Endothelial cell of umbilical vein (primary cell): ENCODE data around the gene STRBP. TPM values are rescaled to one million over a fixed set of nuclear protein-coding genes. Genes with fewer than 3 reads are reported as not detected.

Experiments
- BruUV-seq: library from RNA; stranded (reverse); fragments of 400-500 nt; replicated peaks from 2 replicates; lab custom pipeline; 2021; lab: Mats Ljungman, UMichigan
- CTCF ChIA-PET: fragments of 300-600, 350-600 bp; sonication (Branson Sonifier 250); formaldehyde crosslinking; loops from one replicate; lab custom pipeline; 2021; ENCODE audit warnings: antibody characterized with exemption, inconsistent platforms; lab: Charles Lee
- POLR2A ChIA-PET: fragments of 300-600, 350-600 bp; sonication (Branson Sonifier 250); formaldehyde crosslinking; loops from one replicate; lab custom pipeline; 2021; ENCODE audit warnings: antibody characterized with exemption, inconsistent platforms; lab: Charles Lee
- DNase-seq: peaks from one replicate; pipeline ENCODE4 v3.0.0-alpha.2; 2011; ENCODE audit warnings: low read depth, low spot score
- FAIRE-seq: peaks from 2 replicates; lab custom pipeline; 2011; peaks lifted over from hg19 to GRCh38; lab: Jason Lieb, UNC
- H2AFZ ChIP-seq: 2 replicates; pipeline ENCODE4 v1.6.0; 2012; ENCODE audit warnings: low read depth, low read length, control low read depth, inconsistent platforms
- H3K27ac ChIP-seq: 2 replicates; pipeline ENCODE4 v1.5.1; 2011; ENCODE audit warnings: low read depth, mild to moderate bottlenecking, control low read depth, low read length, moderate library complexity; ENCODE audit not compliant: insufficient read depth
- H3K27me3 ChIP-seq, 2 experiments: 2 replicates each; pipeline versions ENCODE4 v1.6.0 to v1.6.1; 2011; ENCODE audit warnings: low read length in 2 of 2, mixed read lengths in 1 of 2; ENCODE audit not compliant: control insufficient read depth in 2 of 2, insufficient read depth in 2 of 2
- H3K36me3 ChIP-seq, 2 experiments: 2 replicates in 1 of 2; 3 replicates in 1 of 2; pipeline ENCODE4 v1.5.1; 2011; ENCODE audit warnings: low read length in 2 of 2, mild to moderate bottlenecking in 1 of 2, moderate library complexity in 1 of 2; ENCODE audit not compliant: control insufficient read depth in 2 of 2, insufficient read depth in 2 of 2; ENCODE audit errors: extremely low read depth in 1 of 2
- H3K4me1 ChIP-seq: 3 replicates; pipeline ENCODE4 v1.5.1; 2011; ENCODE audit warnings: mild to moderate bottlenecking, low read length; ENCODE audit not compliant: control insufficient read depth, insufficient read depth; ENCODE audit errors: extremely low read depth
- H3K4me2 ChIP-seq: 2 replicates; pipeline ENCODE4 v1.6.1; 2011; ENCODE audit warnings: low read length, control low read depth, mixed read lengths; ENCODE audit not compliant: insufficient read depth
- H3K4me3 ChIP-seq, 3 experiments: fragments of 200-600 bp in 1 of 3; sonication (generic), shearing (Covaris generic) in 1 of 3; replicated peaks in 1 of 3; 2 replicates each; pipeline ENCODE4 v1.5.1; 2011 to 2016; ENCODE audit warnings: control low read depth in 3 of 3, low read length in 3 of 3, mild to moderate bottlenecking in 2 of 3, inconsistent platforms in 1 of 3, low read depth in 1 of 3, moderate library complexity in 1 of 3; ENCODE audit not compliant: insufficient read depth in 1 of 3
- H3K79me2 ChIP-seq: 2 replicates; pipeline ENCODE4 v1.6.0; 2012; ENCODE audit warnings: low read length, inconsistent platforms; ENCODE audit not compliant: control insufficient read depth, insufficient read depth
- H3K9ac ChIP-seq: replicated peaks from 2 replicates; pipeline ENCODE3; 2011; ENCODE audit warnings: low read length, control low read depth; ENCODE audit not compliant: insufficient read depth; ENCODE audit errors: extremely low read depth
- H3K9me1 ChIP-seq: replicated peaks from 3 replicates; pipeline ENCODE4 v1.6.0; 2011; ENCODE audit warnings: mild to moderate bottlenecking, low read length; ENCODE audit not compliant: control insufficient read depth, insufficient read depth; ENCODE audit errors: extremely low read depth
- H3K9me3 ChIP-seq: replicated peaks from 2 replicates; pipeline ENCODE4 v1.5.1; 2012; ENCODE audit warnings: low read length, inconsistent platforms; ENCODE audit not compliant: control insufficient read depth, insufficient read depth
- H4K20me1 ChIP-seq: replicated peaks from 2 replicates; pipeline ENCODE3; 2011; ENCODE audit warnings: mild to moderate bottlenecking, low read length; ENCODE audit not compliant: control insufficient read depth, insufficient read depth; ENCODE audit errors: extremely low read depth
- EZH2 ChIP-seq: IDR thresholded peaks from 2 replicates; pipeline ENCODE4 v1.6.1; 2012; ENCODE audit warnings: borderline replicate concordance, low read depth, mild to moderate bottlenecking, moderate library complexity, low read length, inconsistent platforms; ENCODE audit not compliant: severe bottlenecking
- FOS ChIP-seq: IDR thresholded peaks from 2 replicates; pipeline ENCODE4 v1.6.1; 2011; ENCODE audit warnings: mild to moderate bottlenecking, low read length, moderate library complexity, borderline replicate concordance; ENCODE audit not compliant: insufficient read depth
- GATA2 ChIP-seq: IDR thresholded peaks from 2 replicates; pipeline ENCODE4 v1.7.0; 2011; ENCODE audit warnings: low read depth, mild to moderate bottlenecking, moderate library complexity, mixed read lengths, low read length; ENCODE audit not compliant: insufficient read length, insufficient read depth
- JUN ChIP-seq: IDR thresholded peaks from 2 replicates; pipeline ENCODE4 v1.6.1; 2011; ENCODE audit warnings: borderline replicate concordance, low read depth; ENCODE audit not compliant: insufficient read length, insufficient read depth
- MYC ChIP-seq: IDR thresholded peaks from one replicate; pipeline ENCODE4 v1.6.1; 2011; ENCODE audit warnings: mild to moderate bottlenecking, low read depth, low read length
- POLR2A ChIP-seq: IDR thresholded peaks from 2 replicates; pipeline ENCODE4 v1.6.1; 2012; ENCODE audit warnings: low read depth, mild to moderate bottlenecking, control low read depth, low read length
- POLR2AphosphoS5 ChIP-seq: IDR thresholded peaks from 2 replicates; pipeline ENCODE4 v1.6.1; 2012; ENCODE audit warnings: low read depth, mild to moderate bottlenecking, control low read depth, low read length, moderate library complexity; ENCODE audit not compliant: insufficient read depth
- dilution Hi-C: fragments of 300-500 bp; cut with MboI; formaldehyde crosslinking; loops from one replicate; pipeline ENCODE4 v1.15.0; 2019; ENCODE audit warnings: low sequenced_read_pairs; ENCODE audit not compliant: extremely low pct_ligation_motif_present
- intact Hi-C: fragments of 100-400 bp; cut with micrococcal nuclease; formaldehyde crosslinking; loops from one replicate; pipeline ENCODE4 v1.10.0; 2022
- polyA plus RNA-seq, 4 experiments: library from polyadenylated mRNA; depleted of rRNA in 3 of 4; stranded (reverse) in 3 of 4; unstranded in 1 of 4; fragments of >200 nt; gene quantifications; 2 replicates each; pipeline versions ENCODE4 v1.2.1 to v1.2.3, GENCODE V29; 2011 to 2012; ENCODE audit warnings: missing spikeins in 1 of 4
- total RNA-seq: library from RNA; stranded (reverse); gene quantifications from 2 replicates; pipeline ENCODE4 v1.2.3, GENCODE V29; 2021
- TF ChIP-seq, protein P1 (sequence below), 2 donors: IDR thresholded peaks; 1 replicate in 1 of 2; 2 replicates in 1 of 2; pipeline ENCODE4 v1.5.1; 2011; ENCODE audit warnings: low read length in 2 of 2, mild to moderate bottlenecking in 2 of 2, moderate library complexity in 2 of 2, control low read depth in 1 of 2, inconsistent platforms in 1 of 2, low read depth in 1 of 2; ENCODE audit not compliant: insufficient read depth in 1 of 2; ENCODE audit errors: extremely low read depth in 1 of 2
- TF ChIP-seq, protein P2 (sequence below): IDR thresholded peaks from 2 replicates; pipeline ENCODE4 v1.6.1; 2011; ENCODE audit not compliant: insufficient read depth, insufficient read length

Gene STRBP
- total and polyA plus RNA-seq, 2 donors (not counting 3 experiments of a cell fraction or from before 2014, with no cell fraction given) = 7.7 to 15.4 TPM

DNA sequence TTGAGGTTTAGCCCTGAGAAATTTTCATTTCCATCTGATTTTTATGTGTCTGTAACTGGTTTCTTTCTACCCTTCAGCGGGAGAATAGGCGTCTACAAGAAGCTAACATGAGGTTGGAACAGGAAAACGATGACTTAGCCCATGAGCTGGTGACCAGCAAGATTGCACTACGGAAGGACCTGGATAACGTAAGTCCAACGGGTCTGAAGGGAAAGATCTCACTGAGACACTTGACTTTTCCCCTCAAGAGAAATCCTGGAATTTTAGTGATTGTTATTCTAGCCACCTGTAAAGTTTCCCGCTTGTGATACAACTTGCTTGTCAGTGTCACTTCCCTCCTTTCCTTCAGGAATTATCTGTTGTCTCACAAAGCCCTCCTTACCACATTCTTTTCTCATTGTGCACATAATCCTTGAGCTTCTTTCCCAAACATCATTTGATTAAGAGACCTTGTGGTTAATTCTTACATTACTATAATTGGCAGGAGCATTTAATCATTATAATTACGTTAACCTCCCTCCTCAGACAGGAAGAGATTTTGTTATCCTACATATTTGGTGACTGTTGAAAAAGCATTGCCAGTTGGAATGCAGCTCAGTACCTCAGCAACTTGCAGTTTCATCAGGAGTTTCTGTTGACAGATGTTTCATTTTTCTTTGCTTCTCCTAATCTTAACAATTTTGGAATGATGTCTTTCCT lies 178.0 kb downstream of the STRBP start:
- H3K4me1 ChIP-seq = no peaks in the 10 kb centered on the region
- no peaks in the 10 kb centered on the region for H4K20me1 ChIP-seq
- BruUV-seq = no TSS peak
- POLR2A ChIA-PET = no interaction called here
- no peak overlapping the region for H3K4me2 ChIP-seq
- H3K79me2 ChIP-seq = no peaks in the 10 kb centered on the region
- FAIRE-seq = no peak
- no peak overlapping the region for H3K9ac ChIP-seq
- CTCF ChIA-PET = interaction anchor here (1.2 to 4.3 kb wide), 4 partner anchors 9 to 259 kb away, joined by 3 to 31 read pairs (median 8); no protein-coding TSS in a partner anchor
- DNase-seq = no peak
- H3K9me3 ChIP-seq = no peaks in the 10 kb centered on the region
- H2AFZ ChIP-seq = no peak overlapping the region
- no peak for TF ChIP-seq MYC
- TF ChIP-seq, protein P1, sequence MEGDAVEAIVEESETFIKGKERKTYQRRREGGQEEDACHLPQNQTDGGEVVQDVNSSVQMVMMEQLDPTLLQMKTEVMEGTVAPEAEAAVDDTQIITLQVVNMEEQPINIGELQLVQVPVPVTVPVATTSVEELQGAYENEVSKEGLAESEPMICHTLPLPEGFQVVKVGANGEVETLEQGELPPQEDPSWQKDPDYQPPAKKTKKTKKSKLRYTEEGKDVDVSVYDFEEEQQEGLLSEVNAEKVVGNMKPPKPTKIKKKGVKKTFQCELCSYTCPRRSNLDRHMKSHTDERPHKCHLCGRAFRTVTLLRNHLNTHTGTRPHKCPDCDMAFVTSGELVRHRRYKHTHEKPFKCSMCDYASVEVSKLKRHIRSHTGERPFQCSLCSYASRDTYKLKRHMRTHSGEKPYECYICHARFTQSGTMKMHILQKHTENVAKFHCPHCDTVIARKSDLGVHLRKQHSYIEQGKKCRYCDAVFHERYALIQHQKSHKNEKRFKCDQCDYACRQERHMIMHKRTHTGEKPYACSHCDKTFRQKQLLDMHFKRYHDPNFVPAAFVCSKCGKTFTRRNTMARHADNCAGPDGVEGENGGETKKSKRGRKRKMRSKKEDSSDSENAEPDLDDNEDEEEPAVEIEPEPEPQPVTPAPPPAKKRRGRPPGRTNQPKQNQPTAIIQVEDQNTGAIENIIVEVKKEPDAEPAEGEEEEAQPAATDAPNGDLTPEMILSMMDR (IDR thresholded peaks at IDR 0.05; ENCODE audit: extremely low read depth in 1 of 2, insufficient read depth in 1 of 2, low read depth in 1 of 2, low read length in 2 of 2) = no peak
- TF ChIP-seq GATA2 = no peak
- no peak for TF ChIP-seq EZH2
- no peak for TF ChIP-seq JUN
- no peak for TF ChIP-seq POLR2A
- TF ChIP-seq FOS = no peak
- TF ChIP-seq POLR2AphosphoS5 = no peak
- TF ChIP-seq, protein P2, sequence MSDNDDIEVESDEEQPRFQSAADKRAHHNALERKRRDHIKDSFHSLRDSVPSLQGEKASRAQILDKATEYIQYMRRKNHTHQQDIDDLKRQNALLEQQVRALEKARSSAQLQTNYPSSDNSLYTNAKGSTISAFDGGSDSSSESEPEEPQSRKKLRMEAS = no peak
- peaks cover 7 to 19% of the 10 kb centered on the region in 2 experiments for H3K36me3 ChIP-seq
- no peaks in the 10 kb centered on the region for H3K27me3 ChIP-seq
- dilution Hi-C loops (no loop called here), intact Hi-C loops (no loop called here)
- H3K4me3 ChIP-seq = no peak overlapping the region
- H3K27ac ChIP-seq = no peak overlapping the region
- H3K9me1 ChIP-seq = no peaks in the 10 kb centered on the region
